GM18858 (cell line): ENCODE results near the gene TCF7L1.

Experiments used
- ATAC-seq: cut with Tn5 transposase; IDR thresholded peaks from one replicate; pipeline ENCODE4 v1.9.1; 2021; ENCODE audit not compliant: unreplicated experiment

TCF7L1 gene

DNA sequence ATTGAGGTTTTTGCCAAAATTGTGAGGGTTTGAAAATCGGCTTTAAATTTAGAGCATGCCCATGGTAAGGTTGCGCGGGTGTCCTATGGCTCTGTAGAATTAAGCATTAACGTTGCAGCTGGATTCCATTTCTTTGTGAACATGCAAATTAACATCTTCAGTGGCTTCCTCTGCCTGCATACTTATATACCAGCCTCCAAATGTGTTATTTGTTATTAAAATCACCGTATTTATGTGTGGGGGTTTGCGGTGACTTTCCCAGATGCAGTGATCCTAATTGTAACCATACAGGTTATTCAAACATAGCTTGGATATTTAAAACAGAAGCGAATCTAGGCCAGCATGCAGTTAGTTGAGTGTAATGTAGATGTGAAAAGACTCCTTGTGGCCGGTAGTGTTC, 114.4 kb downstream of the TCF7L1 start:
- no peak for ATAC-seq

DNA sequence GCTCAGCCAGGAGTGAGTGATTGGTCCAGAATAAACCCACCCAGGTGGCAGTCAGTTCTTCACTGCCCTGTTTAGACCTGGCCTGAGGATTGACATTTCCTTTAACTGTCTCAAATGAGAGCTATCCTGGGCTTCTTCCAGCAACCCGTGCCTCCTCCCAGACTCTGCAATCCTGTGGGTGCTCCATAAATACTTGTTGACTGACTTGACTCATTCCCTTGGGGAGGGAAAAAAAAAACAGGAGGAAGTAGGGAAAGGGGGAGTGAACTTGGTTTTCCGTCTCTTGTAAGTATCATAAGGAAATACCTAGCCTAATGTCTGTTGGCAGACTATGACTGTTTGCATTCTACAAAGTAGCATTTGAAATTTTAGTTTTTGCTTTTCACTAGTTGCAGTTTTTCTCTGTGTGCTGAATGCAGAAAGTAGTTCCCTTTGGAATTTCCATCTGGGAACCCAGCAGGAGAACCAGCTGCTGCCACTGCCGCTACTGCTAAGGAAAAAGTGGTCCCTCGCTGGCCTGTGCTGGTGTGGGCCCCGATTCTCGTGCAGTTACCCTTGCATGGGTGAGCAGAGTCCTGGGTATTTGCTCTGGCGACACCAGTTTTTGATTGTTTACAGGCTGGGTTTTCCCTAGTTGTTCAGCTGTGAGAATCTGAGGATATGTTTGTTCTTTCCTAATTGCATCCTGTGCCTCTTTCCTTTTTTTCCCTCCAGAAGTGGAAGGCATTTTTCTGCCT, 115.7 kb downstream of the TCF7L1 start:
- no peak for ATAC-seq

DNA sequence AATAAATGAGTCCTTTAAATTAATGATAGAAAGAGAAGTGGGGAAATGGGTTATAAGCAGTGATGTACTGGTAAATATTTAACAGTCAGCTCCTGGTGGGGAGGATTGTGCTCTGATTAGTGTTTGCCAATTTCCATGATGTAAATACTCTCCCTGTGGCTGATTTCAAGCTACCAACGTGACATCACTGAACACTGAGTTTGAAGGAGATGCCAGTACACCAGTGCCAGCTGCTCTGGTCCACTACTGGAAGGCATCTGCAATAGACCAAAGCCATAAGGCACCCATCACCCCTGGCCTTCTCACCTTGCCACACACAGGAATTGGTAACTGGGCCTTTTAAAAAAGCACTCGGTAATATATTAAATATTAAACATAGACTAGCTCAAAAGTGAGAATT, 116.9 kb downstream of the TCF7L1 start:
- no peak for ATAC-seq

DNA sequence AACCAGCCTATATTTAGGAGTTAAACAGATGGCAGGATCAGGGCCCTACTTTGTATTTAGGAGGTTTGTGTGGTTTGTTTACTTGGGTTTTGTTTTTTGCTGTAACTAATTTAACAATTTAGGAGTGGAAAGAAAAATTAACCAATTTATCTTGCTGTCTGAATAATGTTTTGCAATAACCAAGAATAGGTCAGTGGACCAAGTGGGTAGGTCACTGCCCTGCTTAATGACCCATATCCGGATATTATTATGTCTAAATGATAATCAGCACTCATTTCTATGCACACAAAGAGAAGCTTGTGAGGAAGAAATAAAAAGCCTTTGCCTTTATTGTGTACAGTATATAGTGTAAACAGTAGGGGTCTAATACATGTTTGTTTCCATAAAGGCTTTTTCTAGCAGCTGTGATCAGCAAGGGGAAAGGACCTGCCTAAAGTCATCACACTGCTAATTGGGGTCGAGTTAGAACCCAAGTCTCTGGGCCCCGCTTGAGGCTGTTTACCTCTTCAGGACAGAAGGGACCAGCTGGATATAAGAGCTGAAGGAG, 118.0 kb downstream of the TCF7L1 start:
- ATAC-seq: no peak

DNA sequence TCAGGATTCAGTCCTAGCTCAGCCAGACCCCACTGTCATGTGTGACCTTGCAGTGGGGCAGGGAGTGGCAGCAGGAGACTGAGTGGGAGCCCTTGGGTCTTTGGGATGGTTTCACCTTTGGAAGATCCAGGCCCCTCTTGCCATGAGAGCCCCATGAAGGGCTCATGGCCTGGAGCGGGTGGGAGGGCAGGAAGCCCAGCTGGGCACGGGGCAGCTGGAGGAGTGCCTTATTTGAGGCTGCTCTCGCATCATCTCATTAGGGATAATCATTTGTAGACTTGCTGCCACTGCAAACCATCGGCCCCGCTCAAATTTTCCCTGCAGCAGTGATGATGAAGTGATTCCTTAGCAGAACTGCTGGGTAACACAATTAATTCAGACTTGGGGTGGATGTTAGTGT, 120.7 kb downstream of the TCF7L1 start:
- ATAC-seq: no peak

DNA sequence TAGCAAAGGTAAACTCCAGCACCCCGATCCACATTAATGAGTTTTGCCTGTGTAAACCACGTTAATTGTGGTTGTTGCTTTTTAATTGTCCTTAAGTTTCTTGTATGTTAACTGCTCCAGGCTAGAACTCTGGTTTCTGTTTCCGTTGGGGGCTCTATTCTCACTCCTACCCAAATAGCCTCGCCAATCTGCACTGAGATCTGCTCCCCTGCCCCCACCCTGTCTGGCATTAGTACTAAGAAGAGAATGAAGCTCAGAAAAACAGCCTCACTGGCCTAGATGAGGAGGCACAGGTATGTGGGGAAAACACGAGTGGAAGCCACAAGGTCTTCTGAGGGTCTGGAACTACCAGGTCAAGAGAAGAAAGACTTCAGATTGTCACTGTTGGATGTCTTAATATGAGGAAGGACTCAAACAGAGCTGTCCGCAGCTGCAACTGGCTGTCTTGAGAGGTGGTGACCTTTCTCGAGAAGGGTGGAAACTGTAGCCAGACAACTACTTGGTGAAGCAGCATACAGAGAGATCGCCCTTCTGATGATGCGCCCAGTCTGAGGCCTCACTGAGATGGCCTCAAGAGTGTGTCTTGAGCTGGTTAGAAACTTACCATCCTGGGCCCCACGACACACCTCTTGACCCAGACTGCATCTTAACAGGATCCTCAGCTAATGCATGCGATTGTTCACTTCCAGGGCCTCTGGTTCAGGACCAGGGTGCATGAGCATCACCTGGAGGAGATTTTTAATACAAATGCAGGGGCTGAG, 121.5 kb downstream of the TCF7L1 start:
- no peak for ATAC-seq

DNA sequence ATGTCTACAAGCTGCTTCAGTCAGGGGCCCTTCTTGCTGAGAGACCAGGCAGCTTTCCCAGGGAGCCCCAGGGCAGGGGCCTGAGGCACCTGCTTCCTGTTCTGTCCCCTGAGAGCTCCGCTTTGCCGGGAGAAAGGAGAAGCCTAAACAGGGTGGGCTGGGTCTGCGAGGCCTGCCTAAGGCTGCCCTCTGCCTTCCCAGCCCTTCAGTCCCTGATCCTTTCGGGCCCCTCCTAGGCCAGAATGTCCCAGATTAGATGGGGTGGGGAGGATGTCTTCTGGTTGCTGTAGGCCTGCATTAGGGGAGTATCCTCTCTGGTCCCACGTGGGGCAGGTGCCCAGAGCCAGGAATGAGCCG, 122.2 kb downstream of the TCF7L1 start:
- ATAC-seq: no peak

DNA sequence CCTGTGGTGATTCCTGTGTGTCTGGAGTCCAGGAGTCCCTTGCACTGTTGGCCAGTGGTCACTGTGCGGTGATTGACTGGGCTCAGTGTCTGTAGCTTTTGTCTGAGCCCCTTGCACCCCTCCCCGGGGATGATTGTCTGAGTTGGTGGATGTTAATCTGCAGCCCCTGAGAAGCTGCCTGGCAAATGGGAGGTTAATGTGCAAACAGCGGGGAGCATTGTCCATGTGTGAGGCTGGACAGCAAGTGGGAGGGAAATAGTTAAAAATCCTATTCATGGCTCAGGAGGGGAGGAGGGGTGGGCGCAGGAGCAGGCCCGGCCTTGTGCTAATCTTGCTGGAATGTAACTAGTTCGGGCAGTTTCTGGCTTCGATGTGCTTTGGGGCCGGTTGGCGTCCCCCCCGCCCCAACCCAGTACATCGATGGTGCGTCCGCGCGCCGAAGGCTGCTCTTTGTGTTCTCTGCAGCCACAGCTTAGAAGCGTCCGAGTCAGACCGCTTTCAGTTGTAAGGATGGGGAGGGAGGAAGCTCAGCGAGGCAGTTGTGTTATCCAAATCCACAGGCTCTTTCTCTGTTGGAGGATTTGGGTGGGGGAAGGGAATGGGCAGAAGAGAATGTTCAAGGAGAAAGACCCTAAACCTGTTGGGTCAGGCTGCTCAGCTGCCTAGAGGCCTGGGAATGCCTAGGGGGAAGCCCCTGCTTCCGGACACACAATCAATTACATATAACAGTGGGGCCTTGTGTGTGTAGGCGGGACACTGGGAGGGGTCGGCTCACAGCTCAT, 122.8 kb downstream of the TCF7L1 start:
- no peak for ATAC-seq

DNA sequence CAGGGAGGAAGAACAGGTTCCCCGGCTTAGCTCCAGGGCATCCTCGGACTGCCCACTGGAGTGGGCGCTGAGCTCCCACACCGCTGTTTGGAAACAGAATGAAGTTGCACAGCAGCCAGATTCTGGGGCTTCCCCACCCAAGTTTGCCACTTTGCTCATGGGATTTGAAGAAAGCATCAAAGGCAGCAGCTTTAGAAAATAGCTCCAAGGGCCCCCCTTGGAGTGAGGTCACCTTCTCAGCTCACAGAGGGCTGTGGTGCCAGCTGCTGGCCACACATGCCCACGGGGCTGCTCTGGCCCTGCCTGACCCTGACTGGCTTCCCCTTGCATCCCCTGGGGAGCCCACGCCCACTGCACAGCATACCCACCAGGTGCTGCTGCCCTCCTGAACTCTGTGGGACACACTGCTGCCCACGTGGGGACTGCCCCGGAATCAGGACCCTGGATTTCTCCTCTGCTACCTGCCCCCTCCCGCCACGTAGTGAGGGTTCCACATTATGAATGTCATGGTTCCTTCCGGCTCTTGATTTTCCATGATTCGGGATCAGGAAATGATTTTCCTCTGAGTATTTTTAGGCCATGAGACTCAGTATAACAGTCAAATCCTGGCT, 124.3 kb downstream of the TCF7L1 start:
- ATAC-seq: no peak

DNA sequence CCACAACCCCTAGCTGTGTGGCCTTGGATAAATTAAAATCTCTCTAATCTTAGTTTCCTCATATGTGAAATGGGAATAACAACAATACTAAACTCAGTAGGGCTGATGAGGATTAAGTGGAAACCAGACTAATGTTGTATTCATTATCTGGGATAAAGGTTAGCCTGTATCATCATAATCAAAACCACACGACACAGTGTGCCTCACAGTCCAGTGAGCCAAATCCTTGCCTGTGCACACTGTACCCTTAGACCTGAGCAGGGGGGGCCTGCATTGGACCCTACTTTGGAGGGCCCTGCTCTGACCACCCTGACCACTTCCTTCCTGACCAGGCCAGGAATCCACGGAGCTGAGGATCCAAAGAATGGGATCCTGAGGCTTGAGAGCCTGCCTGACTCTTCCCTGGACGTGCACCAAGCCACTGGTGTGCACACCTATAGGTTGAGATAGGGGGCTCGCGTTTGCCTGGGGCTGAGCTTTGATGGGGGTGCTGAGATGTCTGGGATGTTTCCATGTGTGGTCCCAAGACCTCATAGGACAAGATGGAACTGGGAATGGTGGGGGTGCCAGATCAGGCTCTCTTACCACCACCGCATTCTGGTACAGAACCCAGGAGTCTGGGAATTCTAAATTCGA, 124.9 kb downstream of the TCF7L1 start:
- no peak for ATAC-seq

DNA sequence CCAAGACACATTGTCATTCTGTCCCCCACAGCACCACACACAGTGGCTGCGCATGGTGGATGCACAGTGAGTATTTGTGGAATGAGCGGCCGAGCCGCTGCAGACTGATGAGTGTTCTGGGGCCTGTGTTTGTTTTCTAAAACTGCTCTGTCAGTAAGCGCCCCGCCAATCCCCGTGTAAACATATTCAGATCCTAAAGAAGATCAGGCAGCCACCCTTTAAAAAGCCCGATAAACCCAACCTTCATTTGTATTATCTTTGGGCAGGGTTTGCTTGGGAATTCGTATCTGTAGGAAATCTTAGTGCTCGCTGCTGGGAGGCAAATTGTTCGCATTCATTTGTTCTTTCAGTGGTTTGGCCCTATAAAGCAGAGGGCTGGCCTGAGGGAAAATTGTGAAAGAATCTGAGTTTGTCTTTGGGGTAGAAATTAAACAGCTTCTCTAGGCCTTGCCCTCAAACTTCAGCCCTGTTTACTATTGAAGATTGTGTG, 126.0 kb downstream of the TCF7L1 start:
- ATAC-seq: no peak

DNA sequence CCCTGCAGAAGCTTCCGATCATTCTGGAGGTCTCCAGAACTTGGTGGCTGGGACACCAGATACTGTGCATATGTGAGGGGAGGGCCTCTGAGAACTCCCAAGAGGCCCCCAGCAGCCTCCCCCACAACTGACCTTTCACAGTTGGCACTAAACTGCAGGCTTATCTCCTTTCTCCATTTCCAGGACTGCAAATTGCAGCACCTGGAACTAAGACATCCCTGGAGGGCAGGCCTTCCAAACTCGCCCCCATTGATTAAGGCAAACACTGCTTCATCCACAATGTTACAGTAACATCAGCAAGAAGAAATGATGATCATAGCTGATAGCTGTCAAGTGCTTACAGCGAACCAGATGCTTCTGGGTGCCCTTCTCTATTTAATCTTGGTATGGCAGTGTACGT, 126.7 kb downstream of the TCF7L1 start:
- no peak for ATAC-seq

DNA sequence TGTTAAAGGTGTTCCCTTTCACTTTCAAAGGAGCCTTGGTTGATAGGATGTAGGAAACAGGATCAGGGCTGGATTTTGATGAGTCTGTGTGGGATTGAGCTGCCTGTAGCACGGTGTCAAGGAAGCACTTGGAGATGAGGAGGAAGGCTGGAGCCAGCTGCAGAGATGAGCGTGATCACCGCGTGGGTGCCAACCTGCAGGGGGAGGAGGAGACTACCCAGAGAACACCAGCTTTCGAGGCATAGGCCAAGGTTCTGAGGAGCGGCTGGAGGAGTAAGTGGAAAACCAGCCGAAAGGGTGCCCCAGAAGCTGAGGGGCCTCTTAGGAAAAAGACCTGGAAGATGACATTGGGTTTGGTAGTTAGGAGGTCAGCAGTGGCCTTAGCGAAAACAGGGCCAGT, 130.4 kb downstream of the TCF7L1 start:
- no peak for ATAC-seq

DNA sequence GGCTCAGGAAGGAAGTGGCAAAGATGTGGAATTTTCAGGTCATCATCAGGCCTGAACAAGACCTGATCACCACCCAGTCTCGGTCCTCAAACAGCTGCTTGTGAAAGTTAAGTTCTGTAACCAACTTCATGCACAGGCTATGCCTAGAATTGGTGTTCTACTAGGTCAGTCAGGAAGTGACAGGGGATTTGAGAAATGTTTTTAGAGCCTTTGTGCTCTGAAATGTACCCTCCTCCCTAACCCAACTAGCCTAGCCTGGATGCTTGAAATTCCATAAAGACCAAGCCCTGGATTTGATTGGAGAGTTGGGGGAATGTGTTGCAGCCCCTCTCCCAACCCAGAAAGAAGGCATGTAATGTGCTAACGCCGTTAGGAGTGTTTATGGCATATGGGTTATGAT, 131.3 kb downstream of the TCF7L1 start:
- no peak for ATAC-seq

DNA sequence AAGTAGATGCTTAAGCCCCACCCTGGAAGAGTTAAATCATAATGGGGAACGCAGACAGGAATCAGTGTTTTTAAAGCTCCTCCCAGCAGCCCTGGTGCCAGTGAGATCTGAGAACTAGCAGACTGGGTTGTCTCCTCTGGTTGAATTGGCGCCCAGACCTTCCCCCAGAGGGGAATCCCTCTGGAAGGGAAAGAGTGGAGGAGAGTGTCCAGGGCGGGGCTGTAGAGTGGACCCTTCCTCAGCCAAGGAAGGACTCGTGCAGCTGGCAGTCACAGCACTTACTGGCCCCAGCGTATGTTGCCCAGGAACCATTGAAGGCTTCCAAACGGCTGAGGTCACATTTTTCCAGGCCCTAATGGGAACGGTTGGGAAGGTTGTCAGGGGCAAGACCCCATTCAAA, 132.1 kb downstream of the TCF7L1 start:
- no peak for ATAC-seq

DNA sequence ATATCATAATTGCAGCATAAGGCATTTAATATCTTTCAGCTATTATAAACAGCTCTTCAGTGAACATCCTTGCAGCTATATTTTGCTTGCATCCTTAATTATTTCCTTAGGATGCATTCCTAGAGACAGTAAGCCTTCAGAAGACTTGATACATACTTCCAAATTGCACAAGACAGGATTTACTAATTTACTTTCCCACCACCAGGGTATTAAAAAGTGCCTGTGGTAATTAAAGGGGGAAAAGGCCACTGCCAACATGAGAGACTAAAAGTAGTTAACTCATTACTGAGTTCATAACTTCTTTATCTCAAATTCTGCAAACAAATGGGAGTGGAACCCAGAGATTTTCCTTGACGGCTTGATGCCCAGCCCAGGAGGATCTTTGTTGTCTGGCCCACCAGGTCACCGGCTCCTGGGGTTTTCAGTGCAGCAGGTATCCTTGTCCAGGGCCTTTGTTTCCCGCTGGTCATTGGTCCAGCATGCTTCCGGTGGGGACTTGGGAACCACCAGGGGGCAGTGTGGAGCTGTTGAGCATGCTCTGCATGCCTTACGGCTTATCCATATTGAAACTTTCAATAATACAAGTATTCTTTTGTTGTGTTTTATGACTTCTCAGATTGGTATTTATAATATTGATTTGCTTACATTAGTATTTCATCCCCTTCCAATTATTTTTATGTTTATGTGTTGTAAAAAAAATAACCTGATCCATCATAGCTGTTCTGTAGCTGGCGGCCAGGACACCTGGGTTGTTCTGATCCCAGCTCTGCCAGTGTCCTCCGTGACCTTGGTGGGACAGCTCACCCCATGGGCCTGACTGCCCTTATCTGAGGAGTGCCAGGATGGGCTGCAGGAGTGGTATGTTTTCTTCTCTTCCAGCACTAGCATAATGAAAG, 133.2 kb downstream of the TCF7L1 start:
- ATAC-seq: peak; percentile 69

DNA sequence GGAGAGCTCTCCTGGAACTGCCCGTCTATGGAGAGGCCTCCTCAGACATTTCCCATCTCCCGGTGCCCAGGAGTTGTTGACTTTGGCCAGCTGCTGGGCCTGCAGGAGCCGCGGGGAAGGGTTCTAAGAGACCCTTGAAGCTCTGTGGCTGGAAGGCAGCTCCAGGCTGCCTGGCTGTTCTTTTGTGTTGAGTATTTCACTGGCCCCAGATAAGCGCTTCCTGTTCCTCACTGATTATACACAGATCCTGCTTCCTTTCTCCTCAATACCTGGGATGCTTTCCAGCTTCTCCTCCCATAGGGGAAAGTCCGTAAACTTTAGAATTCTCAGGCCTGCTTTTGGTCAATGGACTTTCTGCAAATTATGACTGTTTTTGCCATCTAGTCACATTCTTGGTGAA, 136.8 kb downstream of the TCF7L1 start:
- no peak for ATAC-seq

DNA sequence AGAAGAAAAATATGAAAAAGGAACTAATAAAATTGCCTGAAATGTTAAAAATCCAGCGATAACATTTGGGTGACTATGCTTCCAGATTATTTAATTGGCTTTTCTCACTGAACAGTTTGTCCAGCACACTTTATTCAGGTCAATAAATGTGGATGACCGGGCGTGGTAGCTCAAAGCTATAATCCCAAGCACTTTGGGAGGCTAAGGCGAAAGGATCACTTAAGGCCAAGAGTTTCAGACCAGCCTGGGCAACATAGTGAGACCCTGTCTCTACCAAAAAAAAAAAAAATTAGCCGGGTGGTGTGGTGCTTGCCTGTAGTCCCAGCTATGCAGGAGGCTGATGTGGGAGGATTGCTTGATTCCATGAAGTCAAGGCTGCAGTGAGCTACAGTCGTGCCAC, 139.2 kb downstream of the TCF7L1 start:
- no peak for ATAC-seq
